OCI-LY3 (cell line): ENCODE data around the gene AFMID.

Experiments used
- H2AFZ ChIP-seq: fragments of 200-600, 300-600 bp; shearing (Covaris generic); 2 replicates; pipeline ENCODE4 v1.6.0; 2014; ENCODE audit warnings: antibody characterized with exemption, low read depth, low read length
- H3K27ac ChIP-seq: fragments of 200-600, 300-600 bp; sonication (generic); 2 replicates; pipeline ENCODE4 v1.5.1; 2014; ENCODE audit warnings: mild to moderate bottlenecking, low read length, moderate library complexity, mixed read lengths
- H3K27me3 ChIP-seq: fragments of 200-600, 300-600 bp; sonication (generic); 2 replicates; pipeline ENCODE4 v1.6.1; 2014; ENCODE audit warnings: low read depth, low read length, mixed read lengths
- H3K36me3 ChIP-seq: fragments of 200-600, 300-600 bp; sonication (generic); replicated peaks from 2 replicates; pipeline ENCODE3; 2014; ENCODE audit warnings: low read depth, low read length, mixed read lengths
- H3K4me1 ChIP-seq: fragments of 300-600, 200-600 bp; sonication (generic); 2 replicates; pipeline ENCODE4 v1.6.1; 2014; ENCODE audit warnings: low read length, mixed read lengths
- H3K4me2 ChIP-seq: fragments of 200-600, 300-600 bp; sonication (generic); 2 replicates; pipeline ENCODE4 v1.6.1; 2014; ENCODE audit warnings: low read length, mixed read lengths
- H3K4me3 ChIP-seq: fragments of 300-600, 200-600 bp; sonication (generic); 2 replicates; pipeline ENCODE4 v1.5.1; 2014; ENCODE audit warnings: antibody characterized with exemption, mild to moderate bottlenecking, low read length, moderate library complexity
- H3K79me2 ChIP-seq: fragments of 300-600, 200-600 bp; shearing (Covaris generic); 2 replicates; pipeline ENCODE4 v1.6.1; 2014; ENCODE audit warnings: mild to moderate bottlenecking, low read length, mixed read lengths
- H3K9ac ChIP-seq: fragments of 300-600, 200-600 bp; shearing (Covaris generic); 2 replicates; pipeline ENCODE4 v1.6.0; 2014; ENCODE audit warnings: mild to moderate bottlenecking, low read length, moderate library complexity
- H3K9me3 ChIP-seq: fragments of 200-600, 300-600 bp; shearing (Covaris generic); 2 replicates; pipeline ENCODE4 v1.6.1; 2014; ENCODE audit warnings: low read length, mixed read lengths; ENCODE audit not compliant: insufficient read depth
- H4K20me1 ChIP-seq: fragments of 200-600, 300-600 bp; sonication (generic); 2 replicates; pipeline ENCODE4 v1.6.1; 2016; ENCODE audit warnings: low read length, mixed read lengths; ENCODE audit not compliant: insufficient read depth
- EZH2phosphoT487 ChIP-seq: fragments of 200-600 bp; shearing (Covaris generic); IDR thresholded peaks from 2 replicates; pipeline ENCODE4 v1.6.1; 2018; ENCODE audit warnings: antibody characterized with exemption, mixed run types, low read depth
- TF ChIP-seq, protein P1 (sequence below): fragments of 200-600, 300-600 bp; sonication (generic); IDR thresholded peaks from 2 replicates; pipeline ENCODE4 v1.5.1; 2014; ENCODE audit warnings: antibody characterized with exemption, low read length, low read depth

AFMID gene

GRCh38 chr17:78174870-78175642, 12.1 kb upstream of the AFMID start:
- peaks cover 70% of the 10 kb centered on the region for H3K36me3 ChIP-seq
- peaks cover 72% of the 10 kb centered on the region for H3K4me1 ChIP-seq
- peak overlapping the region; percentile 99 for H3K4me2 ChIP-seq
- TF ChIP-seq, protein P1, sequence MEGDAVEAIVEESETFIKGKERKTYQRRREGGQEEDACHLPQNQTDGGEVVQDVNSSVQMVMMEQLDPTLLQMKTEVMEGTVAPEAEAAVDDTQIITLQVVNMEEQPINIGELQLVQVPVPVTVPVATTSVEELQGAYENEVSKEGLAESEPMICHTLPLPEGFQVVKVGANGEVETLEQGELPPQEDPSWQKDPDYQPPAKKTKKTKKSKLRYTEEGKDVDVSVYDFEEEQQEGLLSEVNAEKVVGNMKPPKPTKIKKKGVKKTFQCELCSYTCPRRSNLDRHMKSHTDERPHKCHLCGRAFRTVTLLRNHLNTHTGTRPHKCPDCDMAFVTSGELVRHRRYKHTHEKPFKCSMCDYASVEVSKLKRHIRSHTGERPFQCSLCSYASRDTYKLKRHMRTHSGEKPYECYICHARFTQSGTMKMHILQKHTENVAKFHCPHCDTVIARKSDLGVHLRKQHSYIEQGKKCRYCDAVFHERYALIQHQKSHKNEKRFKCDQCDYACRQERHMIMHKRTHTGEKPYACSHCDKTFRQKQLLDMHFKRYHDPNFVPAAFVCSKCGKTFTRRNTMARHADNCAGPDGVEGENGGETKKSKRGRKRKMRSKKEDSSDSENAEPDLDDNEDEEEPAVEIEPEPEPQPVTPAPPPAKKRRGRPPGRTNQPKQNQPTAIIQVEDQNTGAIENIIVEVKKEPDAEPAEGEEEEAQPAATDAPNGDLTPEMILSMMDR: peak; percentile 42
- TF ChIP-seq EZH2phosphoT487: no peak
- H4K20me1 ChIP-seq: peaks cover 14% of the 10 kb centered on the region; the same call in 1 of the 2 replicates
- H3K9me3 ChIP-seq: no peaks in the 10 kb centered on the region
- peaks cover 32% of the 10 kb centered on the region for H3K79me2 ChIP-seq
- no peaks in the 10 kb centered on the region for H3K27me3 ChIP-seq
- H3K27ac ChIP-seq: peak overlapping the region; percentile 96
- H3K9ac ChIP-seq: peak overlapping the region; percentile 65
- H3K4me3 ChIP-seq: peak overlapping the region; percentile 6; the same call in 1 of the 2 replicates
- H2AFZ ChIP-seq: no peak overlapping the region

GRCh38 chr17:78175643-78175981, 11.6 kb upstream of the AFMID start:
- peaks cover 26% of the 10 kb centered on the region for H3K79me2 ChIP-seq
- no peaks in the 10 kb centered on the region for H3K27me3 ChIP-seq
- H3K36me3 ChIP-seq: peaks cover 69% of the 10 kb centered on the region
- TF ChIP-seq EZH2phosphoT487: no peak
- TF ChIP-seq, protein P1: no peak
- H3K9ac ChIP-seq: no peak overlapping the region
- H3K27ac ChIP-seq: peak overlapping the region; percentile 96
- peaks cover 66% of the 10 kb centered on the region for H3K4me1 ChIP-seq
- H3K9me3 ChIP-seq: no peaks in the 10 kb centered on the region
- no peak overlapping the region for H3K4me2 ChIP-seq
- peaks cover 10% of the 10 kb centered on the region; the same call in 1 of the 2 replicates for H4K20me1 ChIP-seq
- H2AFZ ChIP-seq: no peak overlapping the region
- H3K4me3 ChIP-seq: no peak overlapping the region

- Histone ChIP-seq H3K27ac (peak overlapping the region; percentile 96), H3K4me2 (peak overlapping the region; percentile 24), H3K79me2 (peaks cover 16% of the 10 kb centered on the region), H3K36me3 (peaks cover 62% of the 10 kb centered on the region), H3K4me3 (no peak overlapping the region), H2AFZ (no peak overlapping the region), H3K9me3 (no peaks in the 10 kb centered on the region), H4K20me1 (peaks cover 4% of the 10 kb centered on the region; the same call in 1 of the 2 replicates), H3K4me1 (peaks cover 56% of the 10 kb centered on the region), H3K9ac (peak overlapping the region; percentile 9; the same call in 1 of the 2 replicates), H3K27me3 (no peaks in the 10 kb centered on the region)
- TF ChIP-seq EZH2phosphoT487: no peak
- TF ChIP-seq, protein P1: peak; percentile 88
Measured at GRCh38 chr17:78176548-78177025, 10.6 kb upstream of the AFMID start.

DNA sequence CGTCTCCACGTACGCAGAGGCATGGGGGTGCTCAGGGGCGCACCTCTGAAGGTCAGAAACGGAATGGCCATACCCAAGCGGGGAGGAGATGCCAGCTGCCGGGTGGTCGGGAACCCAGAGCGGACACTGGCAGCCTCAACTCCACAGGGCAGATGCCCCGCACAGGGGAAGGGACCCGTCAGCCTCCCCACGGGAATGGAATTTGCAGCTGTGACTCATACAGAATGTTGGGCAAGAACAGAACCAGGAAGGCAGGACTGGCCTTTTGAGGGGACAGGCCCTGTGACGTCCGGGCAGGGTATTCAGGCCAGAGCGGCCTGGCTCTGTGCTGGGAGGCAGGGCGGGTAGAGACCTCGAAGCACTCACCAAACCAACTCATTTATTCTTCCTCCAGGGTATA, 7.8 kb upstream of the AFMID start:
- no peak overlapping the region for H2AFZ ChIP-seq
- H3K36me3 ChIP-seq: peaks cover 63% of the 10 kb centered on the region
- no peak overlapping the region for H3K9ac ChIP-seq
- no peaks in the 10 kb centered on the region for H3K9me3 ChIP-seq
- TF ChIP-seq, protein P1: no peak
- no peak for TF ChIP-seq EZH2phosphoT487
- H4K20me1 ChIP-seq: no peaks in the 10 kb centered on the region
- H3K27ac ChIP-seq: no peak overlapping the region
- no peak overlapping the region for H3K4me2 ChIP-seq
- no peaks in the 10 kb centered on the region for H3K27me3 ChIP-seq
- peaks cover 28% of the 10 kb centered on the region for H3K4me1 ChIP-seq
- no peak overlapping the region for H3K4me3 ChIP-seq
- H3K79me2 ChIP-seq: no peaks in the 10 kb centered on the region
